Cardiac muscle cell (in vitro differentiated cells and primary cell): Measurements from ENCODE around the gene OR13C9. TPM values are rescaled to one million over a fixed set of nuclear protein-coding genes. Genes with fewer than 3 reads are reported as not detected.

Experiments used
- DNase-seq, 2 donors: peaks; one replicate each; pipeline versions ENCODE4 v3.0.0 to v3.0.0-alpha.2; 2010 to 2017; ENCODE audit warnings: low read depth in 1 of 2, low spot score in 1 of 2
- H3K27ac ChIP-seq: fragments of 200-600 bp; sonication (generic); 2 replicates; pipeline ENCODE4 v1.5.1; 2016
- H3K27me3 ChIP-seq: fragments of 200-600 bp; sonication (generic); 2 replicates; pipeline ENCODE4 v1.6.0; 2016; ENCODE audit warnings: control low read depth
- H3K36me3 ChIP-seq: fragments of 200-600 bp; sonication (generic); 2 replicates; pipeline ENCODE4 v1.5.1; 2016; ENCODE audit warnings: control low read depth
- H3K4me1 ChIP-seq: fragments of 200-600 bp; sonication (generic); 2 replicates; pipeline ENCODE4 v1.8.1; 2017; ENCODE audit warnings: low read depth, mild to moderate bottlenecking, mixed run types
- H3K4me3 ChIP-seq: fragments of 200-600 bp; sonication (generic); 2 replicates; pipeline ENCODE4 v1.5.1; 2016; ENCODE audit warnings: mild to moderate bottlenecking
- H3K9me3 ChIP-seq: fragments of 200-600 bp; sonication (generic); 2 replicates; pipeline ENCODE4 v1.5.1; 2017; ENCODE audit warnings: low read depth, mild to moderate bottlenecking, control low read depth
- polyA plus RNA-seq: library from polyadenylated mRNA; unstranded; fragments of >200 nt; fragmentation: Nextera tagmentation; extraction: Ambion mirVana; gene quantifications from 2 replicates; pipeline ENCODE4 v1.2.1, GENCODE V29; 2016
- total RNA-seq: library from RNA; depleted of rRNA; stranded (reverse); fragments of >200 nt; gene quantifications from 2 replicates; pipeline ENCODE4 v1.2.3, GENCODE V29; 2016
- TF ChIP-seq, protein P1 (sequence below): IDR thresholded peaks from 2 replicates; pipeline ENCODE4 v1.5.1; 2012; ENCODE audit warnings: low read depth, mild to moderate bottlenecking, low read length

Gene OR13C9
- total and polyA plus RNA-seq, 2 experiments from 2014 or later = 0.57 to 1.4 TPM

DNA sequence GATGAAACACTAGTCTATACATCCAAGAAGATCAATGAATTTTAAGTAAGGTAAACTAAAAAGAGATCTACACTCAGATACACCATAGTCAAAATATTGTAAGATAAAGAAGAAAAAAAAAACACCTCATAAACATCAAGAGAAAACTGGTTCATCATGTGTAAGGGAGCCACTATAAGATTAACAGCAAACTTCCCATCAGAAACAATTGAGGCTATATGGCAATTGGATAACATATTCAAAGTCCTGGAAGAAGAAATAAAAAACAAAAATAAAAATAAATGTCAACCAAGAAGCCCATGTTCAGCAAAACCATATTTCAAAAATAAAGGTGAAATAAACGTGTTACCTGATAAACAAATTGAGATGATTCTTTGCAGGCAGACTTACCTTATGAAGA is 45.4 kb downstream of the OR13C9 start:
- no peak for DNase-seq
- TF ChIP-seq, protein P1, sequence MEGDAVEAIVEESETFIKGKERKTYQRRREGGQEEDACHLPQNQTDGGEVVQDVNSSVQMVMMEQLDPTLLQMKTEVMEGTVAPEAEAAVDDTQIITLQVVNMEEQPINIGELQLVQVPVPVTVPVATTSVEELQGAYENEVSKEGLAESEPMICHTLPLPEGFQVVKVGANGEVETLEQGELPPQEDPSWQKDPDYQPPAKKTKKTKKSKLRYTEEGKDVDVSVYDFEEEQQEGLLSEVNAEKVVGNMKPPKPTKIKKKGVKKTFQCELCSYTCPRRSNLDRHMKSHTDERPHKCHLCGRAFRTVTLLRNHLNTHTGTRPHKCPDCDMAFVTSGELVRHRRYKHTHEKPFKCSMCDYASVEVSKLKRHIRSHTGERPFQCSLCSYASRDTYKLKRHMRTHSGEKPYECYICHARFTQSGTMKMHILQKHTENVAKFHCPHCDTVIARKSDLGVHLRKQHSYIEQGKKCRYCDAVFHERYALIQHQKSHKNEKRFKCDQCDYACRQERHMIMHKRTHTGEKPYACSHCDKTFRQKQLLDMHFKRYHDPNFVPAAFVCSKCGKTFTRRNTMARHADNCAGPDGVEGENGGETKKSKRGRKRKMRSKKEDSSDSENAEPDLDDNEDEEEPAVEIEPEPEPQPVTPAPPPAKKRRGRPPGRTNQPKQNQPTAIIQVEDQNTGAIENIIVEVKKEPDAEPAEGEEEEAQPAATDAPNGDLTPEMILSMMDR = no peak
- Histone ChIP-seq H3K36me3 (no peaks in the 10 kb centered on the region), H3K27me3 (no peaks in the 10 kb centered on the region), H3K27ac (no peak overlapping the region), H3K9me3 (no peaks in the 10 kb centered on the region), H3K4me1 (no peaks in the 10 kb centered on the region), H3K4me3 (no peak overlapping the region)

DNA sequence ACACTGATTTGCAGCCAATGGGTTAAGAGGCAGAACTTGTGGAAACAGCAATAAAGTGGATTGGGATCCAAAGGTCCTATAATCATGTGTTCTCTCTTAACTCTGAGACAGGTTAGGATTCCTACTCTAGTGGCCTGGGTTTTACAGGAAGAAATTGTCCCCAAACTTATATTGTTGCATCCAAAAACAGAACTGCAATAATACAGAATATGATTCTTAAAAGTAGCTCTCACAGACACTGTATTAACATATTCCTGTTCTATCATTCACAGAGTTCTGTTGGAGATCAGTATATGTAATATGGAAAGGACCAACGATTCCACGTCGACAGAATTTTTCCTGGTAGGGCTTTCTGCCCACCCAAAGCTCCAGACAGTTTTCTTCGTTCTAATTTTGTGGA is 49.1 kb downstream of the OR13C9 start, which contains the start of gene OR13C8:
OR13C8 (plus strand) TSS at position 301 of the 400 bp plus-strand sequence; CDS start at position 301, 0 bp downstream.
- H3K4me3 ChIP-seq = no peak within 1 kb of the TSS
- DNase-seq = no peak
- no peak within 1 kb of the TSS for H3K27ac ChIP-seq
- H3K27me3 ChIP-seq = no peaks in the 10 kb centered on the region
- TF ChIP-seq, protein P1 = no peak
- no peaks in the 10 kb centered on the region for H3K4me1 ChIP-seq
- H3K36me3 ChIP-seq = no peaks in the 10 kb centered on the region
- H3K9me3 ChIP-seq = no peaks in the 10 kb centered on the region

Other genes starting within 250 kb of the OR13C9 start
- not detected in 2 replicates for gene OR13F1, start 113.9 kb downstream of the OR13C9 start, total RNA-seq
- not detected in 2 replicates for gene OR13F1, start 113.9 kb downstream of the OR13C9 start, polyA plus RNA-seq
- 0.14 and 0.24 TPM in 2 replicates for gene OR13C4, start 91.0 kb downstream of the OR13C9 start, total RNA-seq
- gene OR13C4, start 91.0 kb downstream of the OR13C9 start, polyA plus RNA-seq = not detected in 2 replicates
- 0.24 TPM in 1 of 2 replicates, not detected in the other for gene OR13C3, start 81.3 kb downstream of the OR13C9 start, total RNA-seq
- gene OR13C3, start 81.3 kb downstream of the OR13C9 start, polyA plus RNA-seq = not detected in 2 replicates
- gene OR13C8, start 49.0 kb downstream of the OR13C9 start, total RNA-seq = not detected in 2 replicates
- gene OR13C8, start 49.0 kb downstream of the OR13C9 start, polyA plus RNA-seq = not detected in 2 replicates
- 0.18 TPM in 1 of 2 replicates, not detected in the other for gene OR13C5, start 18.8 kb downstream of the OR13C9 start, total RNA-seq
- gene OR13C5, start 18.8 kb downstream of the OR13C9 start, polyA plus RNA-seq = 0.93 TPM in 1 of 2 replicates, not detected in the other
- gene OR13C2, start 12.6 kb downstream of the OR13C9 start, total RNA-seq = 0.48 and 0.53 TPM in 2 replicates
- gene OR13C2, start 12.6 kb downstream of the OR13C9 start, polyA plus RNA-seq = 0.51 TPM in 1 of 2 replicates, not detected in the other
- not detected in 2 replicates for gene OR13D1, start 76.3 kb upstream of the OR13C9 start, total RNA-seq
- 0.31 TPM in 1 of 2 replicates, not detected in the other for gene OR13D1, start 76.3 kb upstream of the OR13C9 start, polyA plus RNA-seq
- gene NIPSNAP3A, start 129.5 kb upstream of the OR13C9 start, total RNA-seq = 61.7 and 78.0 TPM in 2 replicates
- 187 and 193 TPM in 2 replicates for gene NIPSNAP3A, start 129.5 kb upstream of the OR13C9 start, polyA plus RNA-seq
- 10.9 and 16.0 TPM in 2 replicates for gene NIPSNAP3B, start 145.9 kb upstream of the OR13C9 start, total RNA-seq
- gene NIPSNAP3B, start 145.9 kb upstream of the OR13C9 start, polyA plus RNA-seq = 17.7 and 43.6 TPM in 2 replicates